GM21717 (cell line): Measurements from ENCODE around the gene THUMPD3.

Source experiments
- ATAC-seq: cut with Tn5 transposase; IDR thresholded peaks from one replicate; pipeline ENCODE4 v1.9.1; 2021; ENCODE audit warnings: mild to moderate bottlenecking, moderate library complexity; ENCODE audit not compliant: unreplicated experiment

Gene THUMPD3

DNA sequence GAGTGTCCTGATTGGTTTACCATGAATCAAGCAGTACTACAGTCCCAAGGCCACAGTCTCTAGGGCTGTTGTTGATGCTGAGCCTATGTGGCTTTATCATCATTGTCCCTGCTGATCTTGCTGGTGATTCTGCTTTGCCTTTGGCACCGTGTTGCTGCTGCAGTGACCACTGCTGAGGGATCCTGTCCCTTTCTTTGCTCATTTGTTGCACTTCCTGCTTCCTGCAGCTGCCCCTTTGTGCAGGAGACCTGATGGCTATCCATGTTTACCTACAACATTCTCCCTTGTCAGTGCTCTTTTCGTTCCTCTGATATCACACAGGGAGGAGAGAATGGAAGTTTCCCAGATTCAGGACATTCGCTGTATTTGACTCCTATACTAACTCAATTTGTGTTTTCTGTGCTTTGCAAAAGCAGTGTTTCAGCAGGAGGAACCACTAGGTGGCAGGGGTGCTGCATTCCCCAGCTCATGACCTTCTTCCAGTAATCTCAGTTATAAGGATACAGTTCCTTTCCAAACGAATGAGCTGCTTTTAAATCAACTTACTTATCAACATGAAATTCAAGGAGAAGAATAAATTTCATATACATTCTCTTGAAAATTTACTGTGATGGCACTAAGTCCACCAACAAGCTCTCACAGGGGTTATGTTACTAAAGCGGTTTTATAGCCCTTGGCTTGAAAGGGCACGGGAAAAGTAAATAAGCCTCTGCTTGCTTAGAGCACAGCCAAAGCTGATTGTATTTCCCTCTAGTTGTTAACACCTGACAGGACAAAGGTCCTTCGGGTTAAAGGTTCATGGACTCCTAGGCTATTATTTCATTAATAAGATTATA, 9.7 kb upstream of the THUMPD3 start:
- ATAC-seq = no peak

DNA sequence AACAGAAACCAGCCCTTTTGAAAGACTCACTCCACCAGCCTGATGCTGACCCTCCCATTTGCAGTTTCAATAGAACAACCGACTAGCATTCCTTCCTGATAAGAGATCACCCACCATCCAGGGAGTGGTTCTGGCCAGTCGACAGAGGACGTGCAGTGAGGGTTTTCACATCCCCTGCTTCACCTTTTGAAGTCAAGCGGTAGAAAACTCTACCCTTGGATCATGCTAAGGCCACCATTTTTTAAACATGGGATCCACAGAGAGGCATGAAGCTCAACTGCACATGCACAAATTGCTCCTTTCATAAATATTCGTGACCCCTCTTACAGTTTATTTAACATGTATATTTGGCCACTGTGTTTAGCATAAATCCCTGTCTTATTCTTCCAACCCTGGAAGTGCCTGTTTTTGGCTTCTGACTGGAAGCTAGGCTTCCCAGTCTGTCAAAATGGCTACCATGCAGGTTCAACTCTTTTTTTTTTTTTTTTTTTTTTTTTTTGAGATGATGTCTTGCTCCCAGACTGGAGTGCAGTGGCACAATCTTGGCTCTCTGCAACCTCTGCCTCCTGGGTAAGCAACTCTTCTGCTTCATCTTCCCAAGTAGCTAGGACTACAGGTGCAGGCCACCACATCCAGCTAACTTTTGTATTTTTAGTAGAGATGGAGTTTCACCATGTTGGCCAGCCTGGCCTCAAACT, 1.0 kb upstream of the THUMPD3 start:
- no peak for ATAC-seq

GRCh38 chr3:9369508-9369907, 6.7 kb downstream of the THUMPD3 start:
- ATAC-seq = no peak

- no peak for ATAC-seq
These were observed 10.6 kb downstream of the THUMPD3 start for GRCh38 chr3:9373465-9373864.

- no peak for ATAC-seq
These were observed 15.1 kb downstream of the THUMPD3 start for GRCh38 chr3:9377981-9378380.

DNA sequence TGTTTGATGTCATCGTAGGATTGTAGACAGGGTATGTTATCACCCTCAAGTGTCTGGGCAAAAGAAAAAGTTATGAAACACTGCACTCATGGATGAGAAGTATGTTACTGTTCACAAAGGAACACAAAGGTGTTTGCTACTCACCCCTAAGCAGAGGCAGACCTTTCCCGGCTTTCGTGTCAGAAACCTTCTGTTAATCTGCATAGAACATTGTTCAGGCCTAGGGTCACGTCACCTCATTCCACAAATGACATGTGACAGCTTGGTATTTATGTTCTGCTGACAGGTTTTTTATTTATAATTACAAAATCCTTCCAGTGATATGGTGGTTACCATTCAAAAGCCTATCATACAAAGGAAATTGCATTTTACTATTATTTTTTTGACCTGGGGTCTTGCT, 16.5 kb downstream of the THUMPD3 start:
- no peak for ATAC-seq

- ATAC-seq = no peak
These were observed 17.2 kb downstream of the THUMPD3 start for GRCh38 chr3:9380014-9380413.

- no peak for ATAC-seq
These were observed 21.4 kb downstream of the THUMPD3 start for GRCh38 chr3:9384141-9384828.

DNA sequence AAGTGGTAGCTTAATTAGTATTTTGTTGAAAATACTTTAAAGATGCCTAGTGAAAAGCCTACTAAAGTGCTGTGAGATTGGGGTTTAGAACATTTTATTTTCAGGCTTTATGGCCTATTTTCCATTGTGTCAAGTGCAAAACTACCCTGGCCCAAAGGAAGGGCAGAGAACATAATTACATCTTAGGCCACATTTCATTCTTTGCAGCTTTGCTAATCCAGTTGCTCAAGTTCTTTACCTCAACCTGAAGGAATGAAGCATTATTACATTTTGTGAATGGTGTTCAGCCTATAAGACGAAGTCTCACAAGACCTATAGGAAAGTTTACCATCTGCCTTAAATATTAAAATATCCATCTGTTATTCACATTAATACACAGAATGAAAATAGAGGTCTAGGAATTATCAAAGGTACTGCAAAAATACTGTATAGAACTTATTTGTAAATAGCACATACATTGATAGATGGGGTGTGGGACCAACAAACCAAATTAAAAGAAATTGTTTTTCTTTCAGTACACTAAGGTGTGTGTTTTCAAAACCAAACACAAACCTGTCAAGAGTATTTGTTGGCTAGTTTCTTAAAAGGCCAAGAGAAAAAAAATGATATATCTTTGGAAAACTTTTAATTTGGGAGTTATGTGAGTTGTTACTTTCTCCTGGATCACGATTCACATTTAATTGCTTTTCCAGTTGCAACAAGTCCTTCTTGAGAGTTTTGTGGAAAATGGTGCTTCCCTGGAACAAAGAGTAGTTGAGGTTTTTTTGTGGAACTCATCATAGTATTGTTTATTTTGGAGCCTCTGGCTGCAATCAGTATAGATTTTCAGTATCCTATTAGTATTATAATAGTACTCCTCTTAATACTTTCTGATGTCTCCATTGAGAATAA, 22.6 kb downstream of the THUMPD3 start:
- ATAC-seq = no peak

- ATAC-seq = no peak
These were observed 23.2 kb downstream of the THUMPD3 start for GRCh38 chr3:9386078-9386459.

- no peak for ATAC-seq
These were observed 23.9 kb downstream of the THUMPD3 start for GRCh38 chr3:9386501-9387321.

DNA sequence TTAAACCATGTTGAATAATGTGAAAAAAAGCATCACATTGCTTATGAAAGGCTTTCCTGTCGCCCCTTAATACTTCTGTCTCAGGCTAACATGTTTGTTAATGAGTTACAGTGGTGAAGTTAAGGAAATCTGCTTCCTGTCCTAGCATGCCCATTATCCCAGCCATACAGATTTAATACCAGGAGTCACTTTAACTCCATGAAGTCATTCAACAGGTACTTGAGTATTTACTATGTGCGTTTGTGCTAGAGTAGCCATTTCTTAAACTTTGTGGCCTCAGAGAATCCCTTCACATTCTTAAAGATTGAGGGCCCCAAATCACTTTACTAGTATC, 24.4 kb downstream of the THUMPD3 start:
- ATAC-seq = no peak

DNA sequence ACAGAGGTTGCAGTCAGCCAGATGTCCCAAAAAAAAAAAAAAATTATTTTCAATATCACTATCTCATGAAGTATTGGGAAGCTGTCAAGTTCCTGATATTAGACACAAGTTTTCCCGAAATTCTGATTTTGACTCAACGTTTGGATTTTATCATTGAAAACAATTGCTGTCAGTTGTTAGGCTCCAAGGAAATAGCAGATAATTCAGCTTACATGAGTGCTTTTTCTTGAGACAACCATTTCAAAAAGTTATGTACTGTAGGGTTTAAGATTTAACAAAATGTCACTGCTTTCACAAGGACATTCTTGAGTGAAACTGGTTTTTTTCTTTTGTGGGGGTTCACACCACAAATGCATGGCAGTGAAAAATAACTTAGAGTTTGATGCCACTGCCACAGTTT, 25.3 kb downstream of the THUMPD3 start:
- ATAC-seq = no peak

DNA sequence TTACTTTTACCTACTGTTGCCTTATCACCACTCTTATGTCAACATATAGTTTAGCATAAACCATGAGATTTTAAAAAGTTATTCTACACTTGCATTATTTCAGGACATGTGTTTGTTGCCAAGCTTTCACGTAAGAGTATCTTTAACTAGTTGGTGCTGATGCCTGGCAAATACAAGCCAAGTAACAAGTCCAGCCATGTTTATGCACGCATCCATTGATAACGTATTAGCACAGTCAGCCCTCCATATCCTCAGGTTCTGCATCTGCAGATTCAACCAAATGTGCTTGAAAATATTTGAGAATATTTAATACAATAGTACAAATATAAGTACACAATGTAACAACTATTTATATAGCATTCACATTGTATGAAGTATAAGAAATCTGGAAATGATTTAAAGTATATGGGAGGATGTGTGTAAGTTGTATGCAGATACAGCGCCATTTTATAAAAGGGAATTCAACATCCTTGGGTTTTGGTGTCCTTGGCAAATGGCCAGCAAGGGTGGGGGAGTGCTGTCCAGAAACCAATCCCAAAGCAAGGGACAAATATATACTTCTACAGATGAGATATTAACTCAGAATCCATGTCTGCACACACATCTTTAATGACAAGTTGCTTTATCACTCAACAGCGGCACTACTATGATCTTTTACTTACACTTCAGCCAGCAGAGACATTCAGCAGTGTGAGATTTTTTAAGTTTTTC, 25.9 kb downstream of the THUMPD3 start:
- no peak for ATAC-seq

- ATAC-seq = no peak
These were observed 27.5 kb downstream of the THUMPD3 start for GRCh38 chr3:9390265-9390888.

DNA sequence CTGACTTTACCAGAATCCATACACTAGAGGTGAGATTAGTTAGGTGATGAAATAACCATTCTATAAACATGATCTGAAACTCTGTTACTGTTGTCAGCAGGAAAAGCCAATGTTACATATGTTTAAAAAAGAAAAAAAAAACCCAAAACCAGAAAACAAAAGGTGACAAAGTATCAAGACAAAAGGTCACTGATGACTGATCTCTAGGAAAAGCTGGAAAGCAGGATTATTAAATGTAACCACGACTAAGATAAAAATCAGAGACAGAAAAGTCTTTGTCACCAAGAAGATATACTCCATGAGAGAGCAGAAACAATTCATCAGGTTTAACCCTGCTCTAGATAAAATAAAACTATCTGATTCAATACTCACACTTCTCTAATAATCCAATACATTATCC, 29.2 kb downstream of the THUMPD3 start:
- ATAC-seq = no peak

GRCh38 chr3:9395570-9396300, 32.9 kb downstream of the THUMPD3 start:
- ATAC-seq = no peak

GRCh38 chr3:9396301-9396631, 33.4 kb downstream of the THUMPD3 start:
- ATAC-seq = peak; percentile 36
